RWPE1 (cell line): ENCODE data around the gene IGSF5.

Experiments
- CTCF ChIA-PET: fragments of 350-600 bp; sonication (Branson Sonifier 250); formaldehyde crosslinking; extraction: SDS; loops from one replicate; lab custom pipeline; 2021; lab: Yijun Ruan, JAX
- POLR2A ChIA-PET: fragments of 400-600 bp; formaldehyde crosslinking; extraction: SDS; loops from one replicate; lab custom pipeline; 2020; ENCODE audit warnings: antibody characterized with exemption; ENCODE audit not compliant: low non-redundant PET; lab: Yijun Ruan, JAX
- DNase-seq: peaks from one replicate; pipeline ENCODE4 v3.0.0; 2012; ENCODE audit warnings: low spot score
- H3K27ac ChIP-seq: fragments of 450-650 bp; 2 replicates; pipeline ENCODE4 v1.5.1; 2017
- CTCF ChIP-seq: fragments of 450-650 bp; conservative IDR thresholded peaks from 2 replicates; pipeline ENCODE4 v1.5.1; 2017; ENCODE audit warnings: low read depth, mild to moderate bottlenecking

IGSF5 gene

GRCh38 chr21:39803393-39803792, 58.4 kb downstream of the IGSF5 start:
- H3K27ac ChIP-seq: no peak overlapping the region
- no peak for DNase-seq
- POLR2A ChIA-PET: no interaction called here
- CTCF ChIA-PET: no interaction called here
- no peak for TF ChIP-seq CTCF

- CTCF ChIA-PET: no interaction called here
These were observed 59.3 kb downstream of the IGSF5 start for GRCh38 chr21:39804240-39804639.

GRCh38 chr21:39805983-39806382, 61.0 kb downstream of the IGSF5 start:
- POLR2A ChIA-PET: no interaction called here
- DNase-seq: no peak
- CTCF ChIA-PET: no interaction called here
- H3K27ac ChIP-seq: no peak overlapping the region
- TF ChIP-seq CTCF: no peak

More at GRCh38 chr21:39804240-39804639, 59.3 kb downstream of the IGSF5 start:
- no peak for TF ChIP-seq CTCF
- H3K27ac ChIP-seq: no peak overlapping the region
- no peak for DNase-seq
- POLR2A ChIA-PET: no interaction called here

- TF ChIP-seq CTCF: no peak
- ChIA-PET CTCF (no interaction called here), POLR2A (no interaction called here)
- H3K27ac ChIP-seq: no peak overlapping the region
- no peak for DNase-seq
These were observed 62.8 kb downstream of the IGSF5 start for GRCh38 chr21:39807738-39808137.

- H3K27ac ChIP-seq: no peak overlapping the region
- CTCF ChIA-PET: no interaction called here
- no peak for TF ChIP-seq CTCF
- no peak for DNase-seq
- POLR2A ChIA-PET: no interaction called here
These were observed 65.0 kb downstream of the IGSF5 start for GRCh38 chr21:39809936-39810335.

- ChIA-PET POLR2A (no interaction called here), CTCF (no interaction called here)
- no peak for TF ChIP-seq CTCF
- no peak for DNase-seq
- no peak overlapping the region for H3K27ac ChIP-seq
These were observed 68.0 kb downstream of the IGSF5 start for GRCh38 chr21:39812983-39813382.

GRCh38 chr21:39818557-39818956, 73.6 kb downstream of the IGSF5 start:
- no peak overlapping the region for H3K27ac ChIP-seq
- ChIA-PET CTCF (interaction anchor here (0.6 kb wide), 1 partner anchor 1109 kb away, joined by 3 read pairs; no protein-coding TSS in a partner anchor), POLR2A (no interaction called here)
- no peak for DNase-seq
- TF ChIP-seq CTCF: no peak
